Calu3 (cell line): Measurements from ENCODE around the gene ADGRV1. TPM values are rescaled to one million over a fixed set of nuclear protein-coding genes. Genes with fewer than 3 reads are reported as not detected.
"Not testable (repeated sequence)": the region's sequence is repeated elsewhere in the genome, so short reads cannot be mapped to it uniquely, and the experiment has no call there.

Experiments
- BruUV-seq: library from RNA; stranded (reverse); fragments of 400-500 nt; replicated peaks from 2 replicates; lab custom pipeline; 2021; lab: Mats Ljungman, UMichigan
- CTCF ChIA-PET: fragments of 300-600 bp; sonication (Branson Sonifier 250); formaldehyde crosslinking; loops from one replicate; lab custom pipeline; 2022; ENCODE audit warnings: antibody characterized with exemption; lab: Charles Lee
- DNase-seq: peaks from one replicate; pipeline ENCODE4 v3.0.0; 2022
- H3K27ac Mint-ChIP-seq: one replicate; pipeline ENCODE4 v1.8.0; 2022; ENCODE audit warnings: mixed read lengths; ENCODE audit not compliant: unreplicated experiment
- H3K27me3 Mint-ChIP-seq: one replicate; pipeline ENCODE4 v1.8.0; 2022; ENCODE audit warnings: mixed read lengths; ENCODE audit not compliant: unreplicated experiment
- H3K36me3 Mint-ChIP-seq: one replicate; pipeline ENCODE4 v1.8.0; 2022; ENCODE audit warnings: mild to moderate bottlenecking, moderate library complexity, mixed read lengths; ENCODE audit not compliant: insufficient read depth, unreplicated experiment
- H3K4me1 Mint-ChIP-seq: one replicate; pipeline ENCODE4 v1.8.0; 2022; ENCODE audit warnings: mild to moderate bottlenecking, low read depth, mixed read lengths; ENCODE audit not compliant: unreplicated experiment
- H3K4me3 Mint-ChIP-seq: one replicate; pipeline ENCODE4 v1.8.0; 2022; ENCODE audit warnings: mild to moderate bottlenecking, low read depth, moderate library complexity, mixed read lengths; ENCODE audit not compliant: unreplicated experiment
- H3K9me3 Mint-ChIP-seq: one replicate; pipeline ENCODE4 v1.8.0; 2022; ENCODE audit warnings: low read depth, mixed read lengths; ENCODE audit not compliant: unreplicated experiment
- CTCF ChIP-seq: fragments of 200-600 bp; IDR thresholded peaks from one replicate; pipeline ENCODE4 v1.8.0; 2022; ENCODE audit warnings: antibody characterized with exemption; ENCODE audit not compliant: unreplicated experiment
- intact Hi-C: fragments of 100-400 bp; cut with micrococcal nuclease; formaldehyde crosslinking; loops from one replicate; pipeline ENCODE4 v1.10.0; 2022; ENCODE audit not compliant: unreplicated experiment
- total RNA-seq: library from RNA; stranded (reverse); gene quantifications from 2 replicates; pipeline ENCODE4 v1.2.3, GENCODE V29; 2022

The ADGRV1 gene
- total RNA-seq, 1 experiment from 2014 or later: 1.8 TPM

DNA sequence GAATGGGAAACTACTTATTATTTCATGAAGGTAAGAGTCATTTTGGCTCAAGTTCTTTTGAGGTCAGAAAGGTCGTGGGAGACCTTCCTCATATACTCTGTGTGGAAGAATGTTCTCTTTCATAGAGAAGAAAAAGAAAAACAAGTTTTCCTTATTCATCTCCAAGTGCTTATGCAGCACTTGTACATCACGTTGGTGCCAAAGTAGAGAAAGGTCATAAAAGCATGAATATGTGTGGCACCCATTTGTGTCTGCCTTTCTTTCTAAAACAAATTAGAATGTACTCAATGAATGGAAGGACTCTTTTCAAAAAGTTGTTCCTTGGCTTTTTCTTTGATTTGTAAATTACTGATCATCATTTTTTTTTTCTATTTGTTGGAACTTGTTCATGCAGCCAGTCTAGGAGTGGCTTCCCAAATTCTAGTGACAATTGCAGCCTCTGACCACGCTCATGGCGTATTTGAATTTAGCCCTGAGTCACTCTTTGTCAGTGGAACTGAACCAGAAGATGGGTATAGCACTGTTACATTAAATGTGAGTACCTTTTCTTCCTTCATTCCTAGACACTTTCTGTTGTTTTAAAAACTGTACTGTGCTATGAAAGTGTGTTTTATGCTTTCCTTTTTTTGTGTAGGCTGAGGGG is 122.4 kb downstream of the ADGRV1 start:
- H3K4me1 Mint-ChIP-seq: no peaks in the 10 kb centered on the region
- TF ChIP-seq CTCF: no peak
- H3K4me3 Mint-ChIP-seq: no peak overlapping the region
- no peaks in the 10 kb centered on the region for H3K27me3 Mint-ChIP-seq
- intact Hi-C loops: no loop called here
- H3K27ac Mint-ChIP-seq: no peak overlapping the region
- CTCF ChIA-PET: no interaction called here
- no peaks in the 10 kb centered on the region for H3K9me3 Mint-ChIP-seq
- no TSS peak for BruUV-seq
- no peaks in the 10 kb centered on the region for H3K36me3 Mint-ChIP-seq
- DNase-seq: no peak

- DNase-seq: no peak
- no peaks in the 10 kb centered on the region for H3K9me3 Mint-ChIP-seq
- H3K27me3 Mint-ChIP-seq: no peaks in the 10 kb centered on the region
- intact Hi-C loops: no loop called here
- H3K4me3 Mint-ChIP-seq: no peak overlapping the region
- CTCF ChIA-PET: no interaction called here
- no peak for TF ChIP-seq CTCF
- H3K36me3 Mint-ChIP-seq: no peaks in the 10 kb centered on the region
- H3K4me1 Mint-ChIP-seq: no peaks in the 10 kb centered on the region
- no peak overlapping the region for H3K27ac Mint-ChIP-seq
- no TSS peak for BruUV-seq
Observed at GRCh38 chr5:90682278-90682677, 123.7 kb downstream of the ADGRV1 start.

DNA sequence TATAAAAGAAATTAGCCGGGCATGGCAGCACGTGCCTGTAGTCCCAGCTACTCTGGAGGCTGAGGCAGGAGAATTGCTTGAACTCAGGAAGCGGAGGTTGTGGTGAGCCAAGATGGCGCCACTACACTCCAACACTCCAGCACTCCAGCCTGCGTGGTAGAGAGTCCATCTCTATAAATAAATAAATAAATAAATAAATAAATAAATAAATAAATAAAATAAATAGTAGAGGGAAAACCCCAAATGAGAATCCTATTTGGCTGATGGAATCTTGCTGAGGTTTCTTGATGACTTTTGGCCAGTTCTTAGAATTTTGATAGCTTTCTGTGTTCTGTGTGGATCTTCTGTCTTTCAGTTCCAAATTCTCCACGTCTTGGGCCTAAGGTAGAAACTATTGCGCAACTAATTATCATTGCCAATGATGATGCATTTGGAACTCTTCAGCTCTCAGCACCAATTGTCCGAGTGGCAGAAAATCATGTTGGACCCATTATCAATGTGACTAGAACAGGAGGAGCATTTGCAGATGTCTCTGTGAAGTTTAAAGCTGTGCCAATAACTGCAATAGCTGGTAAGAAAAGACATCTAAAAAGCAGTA is 126.9 kb downstream of the ADGRV1 start:
- no TSS peak for BruUV-seq
- Mint-ChIP-seq H3K9me3 (no peaks in the 10 kb centered on the region), H3K36me3 (no peaks in the 10 kb centered on the region), H3K27me3 (no peaks in the 10 kb centered on the region), H3K27ac (no peak overlapping the region), H3K4me1 (no peaks in the 10 kb centered on the region), H3K4me3 (no peak overlapping the region)
- no peak for DNase-seq
- TF ChIP-seq CTCF: no peak
- intact Hi-C loops: no loop called here
- CTCF ChIA-PET: no interaction called here

GRCh38 chr5:90686363-90686762 is 127.8 kb downstream of the ADGRV1 start:
- BruUV-seq, H3K27me3 Mint-ChIP-seq, H3K4me3 Mint-ChIP-seq, CTCF ChIA-PET, DNase-seq, H3K27ac Mint-ChIP-seq, intact Hi-C loops, H3K9me3 Mint-ChIP-seq, H3K36me3 Mint-ChIP-seq, H3K4me1 Mint-ChIP-seq: not testable (repeated sequence)

DNA sequence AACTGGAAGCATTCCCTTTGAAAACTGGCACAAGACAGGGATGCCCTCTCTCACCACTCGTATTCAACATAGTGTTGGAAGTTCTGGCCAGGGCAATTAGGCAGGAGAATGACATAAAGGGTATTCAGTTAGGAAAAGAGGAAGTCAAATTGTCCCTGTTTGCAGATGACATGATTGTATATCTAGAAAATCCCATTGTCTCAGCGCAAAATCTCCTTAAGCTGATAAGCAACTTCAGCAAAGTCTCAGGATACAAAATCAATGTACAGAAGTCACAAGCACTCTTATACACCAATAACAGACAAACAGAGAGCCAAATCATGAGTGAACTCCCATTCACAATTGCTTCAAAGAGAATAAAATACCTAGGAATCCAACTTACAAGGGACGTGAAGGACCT is 128.9 kb downstream of the ADGRV1 start:
- H3K36me3 Mint-ChIP-seq, H3K4me1 Mint-ChIP-seq, H3K27me3 Mint-ChIP-seq, H3K4me3 Mint-ChIP-seq, intact Hi-C loops, BruUV-seq, H3K27ac Mint-ChIP-seq, H3K9me3 Mint-ChIP-seq, CTCF ChIA-PET, DNase-seq: not testable (repeated sequence)
